OCI-LY7 (cell line): ENCODE results near the gene BLACAT1.

Experiments used
- CTCF ChIP-seq: fragments of 200-600 bp; sonication (generic); conservative IDR thresholded peaks from 2 replicates; pipeline ENCODE4 v1.5.1; 2014; ENCODE audit warnings: mild to moderate bottlenecking, antibody characterized with exemption, low read length, moderate library complexity, mixed read lengths
- EZH2phosphoT487 ChIP-seq: fragments of 200-600 bp; sonication (generic); IDR thresholded peaks from 2 replicates; pipeline ENCODE4 v1.6.1; 2018; ENCODE audit warnings: low read depth, borderline replicate concordance, mild to moderate bottlenecking, mixed run types, antibody characterized with exemption, low read length, moderate library complexity, mixed read lengths

- TF ChIP-seq CTCF (no peak), EZH2phosphoT487 (no peak)
Measured at GRCh38 chr1:205473966-205474365, 18.1 kb upstream of the BLACAT1 start.
